Measurements from ENCODE around the gene HM13.
A peak's percentile ranks its signal among the peaks of the same experiment; 100 is the strongest.
"Not testable (repeated sequence)": the region's sequence is repeated elsewhere in the genome, so short reads cannot be mapped to it uniquely, and the experiment has no call there.

Gene HM13

DNA sequence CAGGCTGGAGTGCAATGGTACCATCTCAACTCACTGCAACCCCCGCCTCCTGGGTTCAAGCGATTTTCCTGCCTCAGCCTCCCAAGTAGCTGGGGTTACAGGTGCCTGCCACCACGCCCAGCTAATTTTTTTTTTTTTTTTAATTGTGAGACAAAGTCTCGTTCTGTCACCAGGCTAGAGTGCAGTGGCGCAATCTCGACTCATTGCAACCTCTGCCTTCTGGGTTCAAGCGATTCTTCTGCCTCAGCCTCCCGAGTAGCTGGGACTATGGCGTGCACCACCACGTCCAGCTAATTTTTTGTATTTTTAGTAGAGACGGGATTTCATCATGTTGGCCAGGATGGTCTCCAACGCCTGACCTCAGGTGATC, 98.0 kb downstream of the HM13 start:
- not testable (repeated sequence) for DNase-seq

GRCh38 chr20:31615416-31615815, 101.2 kb downstream of the HM13 start:
- DNase-seq, result no peak

DNA sequence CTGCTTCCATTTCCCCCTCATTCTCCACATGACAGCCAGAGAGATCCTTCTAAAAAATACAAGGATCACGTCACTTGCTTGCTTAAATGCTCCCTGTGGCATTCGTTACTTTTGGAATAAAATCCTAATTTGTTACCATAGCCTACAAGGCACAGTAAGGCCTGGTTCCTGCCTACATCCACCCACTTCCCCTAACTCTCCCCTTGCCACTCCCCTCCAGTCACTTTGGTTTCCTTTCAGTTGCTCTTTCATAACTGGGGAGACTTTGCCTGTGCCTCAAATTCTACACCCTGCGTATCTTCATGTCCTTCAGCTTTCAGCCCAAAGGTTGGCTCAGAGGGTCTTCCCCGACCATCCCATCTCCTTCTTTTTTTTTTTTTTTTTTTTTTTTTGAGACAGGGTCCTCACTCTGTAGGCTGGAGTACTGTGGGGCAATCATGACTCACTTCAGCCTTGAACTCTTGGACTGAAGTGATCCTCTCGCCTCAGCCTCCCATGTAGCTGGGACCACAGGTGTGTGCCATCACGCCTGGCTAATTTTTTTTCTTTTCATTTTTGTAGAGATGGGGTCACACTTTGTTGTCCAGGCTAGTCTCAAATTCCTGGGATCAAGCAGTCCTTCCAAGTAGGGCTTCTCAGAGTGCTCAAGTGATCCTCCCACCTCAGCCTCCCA, 103.3 kb downstream of the HM13 start:
- DNase-seq, result peak; percentile 38

Data from CD4-positive, alpha-beta T cell treated with Interleukin-15 for 1 hour (primary cell).